PC-9 (cell line): ENCODE measurements around the gene CAV1.

Source experiments
- EZH2 ChIP-seq: fragments of 200-600 bp; sonication (generic); IDR thresholded peaks from 2 replicates; pipeline ENCODE4 v1.8.0; 2017; ENCODE audit warnings: antibody characterized with exemption, low read depth
- TF ChIP-seq, protein P1 (sequence below): fragments of 200-600 bp; sonication (generic); conservative IDR thresholded peaks from 2 replicates; pipeline ENCODE4 v1.6.1; 2017; ENCODE audit warnings: mixed run types, antibody characterized with exemption, mild to moderate bottlenecking, moderate library complexity

- TF ChIP-seq, protein P1, sequence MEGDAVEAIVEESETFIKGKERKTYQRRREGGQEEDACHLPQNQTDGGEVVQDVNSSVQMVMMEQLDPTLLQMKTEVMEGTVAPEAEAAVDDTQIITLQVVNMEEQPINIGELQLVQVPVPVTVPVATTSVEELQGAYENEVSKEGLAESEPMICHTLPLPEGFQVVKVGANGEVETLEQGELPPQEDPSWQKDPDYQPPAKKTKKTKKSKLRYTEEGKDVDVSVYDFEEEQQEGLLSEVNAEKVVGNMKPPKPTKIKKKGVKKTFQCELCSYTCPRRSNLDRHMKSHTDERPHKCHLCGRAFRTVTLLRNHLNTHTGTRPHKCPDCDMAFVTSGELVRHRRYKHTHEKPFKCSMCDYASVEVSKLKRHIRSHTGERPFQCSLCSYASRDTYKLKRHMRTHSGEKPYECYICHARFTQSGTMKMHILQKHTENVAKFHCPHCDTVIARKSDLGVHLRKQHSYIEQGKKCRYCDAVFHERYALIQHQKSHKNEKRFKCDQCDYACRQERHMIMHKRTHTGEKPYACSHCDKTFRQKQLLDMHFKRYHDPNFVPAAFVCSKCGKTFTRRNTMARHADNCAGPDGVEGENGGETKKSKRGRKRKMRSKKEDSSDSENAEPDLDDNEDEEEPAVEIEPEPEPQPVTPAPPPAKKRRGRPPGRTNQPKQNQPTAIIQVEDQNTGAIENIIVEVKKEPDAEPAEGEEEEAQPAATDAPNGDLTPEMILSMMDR: no peak
- no peak for TF ChIP-seq EZH2
Measured at GRCh38 chr7:116524609-116525297, at the start of gene CAV1.
